Measurements from ENCODE around the gene PI4K2B.
"Not testable (repeated sequence)": the region's sequence is repeated elsewhere in the genome, so short reads cannot be mapped to it uniquely, and the experiment has no call there.

Gene PI4K2B

DNA sequence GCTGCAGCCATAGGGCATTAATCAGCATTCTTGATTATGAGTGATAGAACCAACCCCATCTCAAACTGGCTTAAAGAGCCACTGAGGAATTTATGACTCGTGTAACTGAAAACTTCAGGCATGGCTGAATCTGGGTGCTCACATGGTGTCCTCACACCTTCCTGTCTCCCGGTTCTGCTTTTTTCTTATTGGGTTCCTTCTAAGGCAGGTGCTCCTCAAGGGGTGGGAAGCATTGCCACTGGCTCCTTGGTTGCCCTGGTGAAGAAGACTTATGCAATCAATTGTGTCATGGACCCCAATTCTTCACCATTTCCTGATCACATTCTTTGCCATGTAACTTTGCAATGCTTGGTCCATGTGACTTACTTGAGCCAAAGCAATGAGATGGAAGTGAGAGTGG lies 74.5 kb downstream of the PI4K2B start:
- DNase-seq = no peak

DNA sequence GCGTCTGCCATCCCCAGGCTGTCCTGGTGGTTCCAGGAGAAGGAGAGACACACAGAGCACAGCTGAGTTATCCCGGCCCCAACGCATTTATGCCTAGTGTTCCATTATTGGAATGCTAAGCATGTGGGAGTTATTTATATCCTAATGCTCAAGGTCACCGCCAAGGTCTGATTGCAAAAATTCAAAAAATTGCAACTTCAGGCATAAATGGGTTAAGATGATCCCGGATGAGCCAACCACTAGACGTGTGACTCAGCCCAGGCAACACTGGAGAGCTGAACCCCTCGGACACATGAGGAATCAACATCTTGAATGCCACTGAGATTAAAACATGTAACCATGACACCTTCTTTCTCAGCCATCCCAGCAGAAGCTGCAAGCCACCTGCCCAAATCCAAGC lies 74.9 kb downstream of the PI4K2B start:
- no peak for DNase-seq

DNA sequence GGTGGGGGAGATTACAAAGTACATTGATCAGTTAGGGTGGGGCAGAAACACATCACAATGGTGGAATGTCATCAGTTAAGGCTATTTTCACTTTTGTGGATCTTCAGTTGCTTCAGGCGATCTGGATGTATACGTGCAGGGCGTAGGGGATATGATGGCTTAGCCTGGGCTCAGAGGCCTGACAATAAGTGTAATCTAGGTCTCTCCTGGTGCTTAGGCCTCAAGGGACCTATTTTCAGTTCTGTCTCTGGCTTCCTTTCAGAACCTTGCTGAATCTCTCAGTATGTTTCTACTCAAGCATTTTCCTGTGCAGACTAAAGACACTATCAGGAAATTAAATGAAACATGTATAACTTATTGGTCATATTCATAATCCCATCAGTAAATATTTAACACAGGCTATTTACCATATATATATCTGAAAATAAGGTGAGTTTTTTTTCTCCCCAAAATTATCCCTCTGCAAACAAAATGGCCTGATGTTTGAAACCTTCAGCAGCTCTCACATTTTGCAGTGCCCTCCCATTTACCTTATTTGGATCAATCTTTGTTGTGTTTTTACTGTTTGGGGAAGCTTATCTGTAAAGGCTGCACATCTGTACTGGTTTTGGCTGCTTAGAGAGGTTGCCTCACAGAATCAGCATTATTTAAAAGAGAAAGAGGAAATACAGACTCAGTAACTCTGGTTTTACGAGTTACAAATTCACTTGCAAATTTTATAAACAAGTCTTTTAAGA lies 76.4 kb downstream of the PI4K2B start:
- DNase-seq = no peak

DNA sequence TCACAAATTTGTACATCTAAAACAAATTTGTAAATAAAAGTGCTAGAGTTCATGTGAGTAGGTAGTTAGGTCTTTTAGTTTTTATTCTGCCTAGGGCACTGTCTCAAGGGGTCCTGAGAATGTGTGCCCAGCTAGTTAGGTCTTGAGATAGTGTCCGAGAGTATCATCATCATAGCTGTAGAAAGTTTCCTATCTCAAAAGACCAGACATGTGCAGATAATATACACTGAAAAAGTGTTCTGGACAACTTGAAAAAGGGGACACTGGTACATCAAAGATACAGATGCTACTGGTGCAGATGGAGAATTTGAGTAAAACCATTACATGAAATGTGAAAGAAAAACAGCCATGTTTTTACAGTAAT lies 77.0 kb downstream of the PI4K2B start:
- DNase-seq = no peak

DNA sequence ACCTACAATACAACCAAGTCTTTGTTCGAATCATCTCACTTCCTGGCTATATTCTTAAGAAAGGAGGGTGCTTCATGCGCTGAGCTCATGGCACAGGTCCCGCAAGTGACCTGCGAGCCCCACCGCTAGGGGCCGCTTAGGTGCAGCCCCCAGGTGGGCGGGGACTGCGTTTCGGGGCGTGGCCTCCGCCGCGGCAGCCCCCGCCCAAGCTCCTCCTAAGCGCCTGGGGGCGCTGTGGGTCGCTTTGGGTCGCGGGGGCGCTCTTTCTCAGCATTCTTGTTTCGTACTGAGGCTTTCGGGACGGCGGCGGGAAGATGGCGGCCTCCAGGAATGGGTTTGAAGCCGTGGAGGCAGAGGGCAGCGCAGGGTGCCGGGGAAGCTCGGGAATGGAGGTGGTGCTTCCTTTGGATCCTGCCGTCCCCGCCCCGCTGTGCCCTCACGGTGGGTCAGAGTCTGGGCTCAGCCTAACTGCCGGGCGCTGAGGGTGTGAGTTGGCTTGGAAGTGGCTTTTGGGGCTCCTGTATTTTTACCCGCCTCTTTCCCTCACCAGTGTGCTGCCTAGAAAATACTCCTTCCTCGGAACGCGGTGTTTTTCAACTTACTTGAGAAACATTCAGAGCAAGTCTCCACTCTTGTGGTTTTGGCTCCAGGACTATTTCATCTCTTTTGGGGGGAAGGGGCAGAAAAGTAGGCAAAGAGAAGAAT lies 78.8 kb downstream of the PI4K2B start, which contains the start of gene ZCCHC4:
Gene ZCCHC4, plus strand, starts transcription at position 279 of the 705 bp plus-strand sequence. Its CDS starts 36 bp downstream, at position 315.
- DNase-seq = peak; percentile 57

DNA sequence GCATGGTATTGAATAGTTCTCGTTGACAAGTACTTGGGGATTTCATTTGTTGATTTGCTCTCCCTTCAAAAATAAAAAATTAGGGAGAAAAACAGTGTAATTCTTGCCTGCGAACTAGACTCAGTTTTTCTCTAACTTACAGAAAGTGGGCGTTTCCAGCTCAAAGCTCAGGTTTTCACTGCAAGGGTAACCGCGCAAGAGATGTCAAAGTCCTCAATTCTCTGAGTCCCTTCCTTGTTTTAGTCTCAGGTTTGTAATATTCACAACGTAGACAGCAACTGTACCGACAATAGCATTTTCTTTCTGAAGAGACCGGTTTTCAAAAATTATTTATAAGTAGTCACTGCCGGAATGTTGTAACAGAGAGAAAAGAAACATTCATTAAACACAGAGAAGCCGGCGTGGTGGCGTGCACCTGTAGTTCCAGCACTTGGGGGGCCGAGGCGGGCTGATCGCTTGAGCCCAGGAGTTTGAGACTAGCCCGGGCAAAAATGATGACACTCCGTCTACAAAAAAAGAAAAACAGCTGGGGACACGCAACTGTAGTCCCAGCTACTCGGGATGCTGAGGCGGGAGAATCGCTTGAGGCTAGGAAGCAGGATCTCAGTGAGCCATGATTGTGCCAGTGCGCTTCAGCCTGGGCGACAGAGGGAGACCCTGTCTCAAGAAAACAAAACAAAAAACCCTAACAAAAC lies 79.5 kb downstream of the PI4K2B start:
- DNase-seq = no peak

DNA sequence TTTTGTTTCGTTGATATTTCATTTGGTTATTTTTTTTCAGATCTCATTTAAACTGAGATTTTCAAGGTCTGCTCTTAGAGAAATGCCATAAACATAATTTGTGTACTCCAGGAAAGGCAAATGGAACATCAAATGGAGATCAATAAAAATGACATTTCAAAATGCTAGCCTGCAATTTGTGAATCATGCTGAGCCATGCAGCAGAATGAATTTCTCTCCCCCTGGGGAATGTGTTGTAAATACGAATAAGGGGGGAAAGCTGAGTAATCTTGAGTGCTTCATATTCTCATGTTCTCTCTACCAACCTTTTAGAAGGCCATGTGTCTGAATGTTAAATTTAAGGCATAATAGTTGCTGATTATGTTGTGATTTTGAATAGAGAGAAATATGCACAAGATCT lies 86.5 kb downstream of the PI4K2B start:
- no peak for DNase-seq

DNA sequence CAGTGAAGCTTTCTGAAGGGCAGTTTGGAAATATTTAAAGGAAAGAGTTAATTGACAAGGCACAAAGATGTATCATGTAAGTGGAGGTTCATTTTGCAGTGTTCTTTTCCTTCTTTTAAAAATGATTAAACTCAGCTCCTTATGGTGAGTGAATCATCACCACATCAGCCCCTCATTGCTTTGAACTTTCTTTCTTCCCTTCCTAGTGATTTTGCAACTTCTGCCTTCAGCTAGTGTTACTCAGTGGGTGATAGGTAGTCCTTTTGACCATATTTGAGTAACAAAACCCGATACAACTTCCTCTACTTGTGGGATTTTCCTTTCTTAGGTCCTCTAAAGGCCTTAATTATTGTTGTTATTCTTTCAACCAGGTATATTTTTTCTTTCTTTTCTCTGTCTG lies 86.9 kb downstream of the PI4K2B start:
- no peak for DNase-seq

DNA sequence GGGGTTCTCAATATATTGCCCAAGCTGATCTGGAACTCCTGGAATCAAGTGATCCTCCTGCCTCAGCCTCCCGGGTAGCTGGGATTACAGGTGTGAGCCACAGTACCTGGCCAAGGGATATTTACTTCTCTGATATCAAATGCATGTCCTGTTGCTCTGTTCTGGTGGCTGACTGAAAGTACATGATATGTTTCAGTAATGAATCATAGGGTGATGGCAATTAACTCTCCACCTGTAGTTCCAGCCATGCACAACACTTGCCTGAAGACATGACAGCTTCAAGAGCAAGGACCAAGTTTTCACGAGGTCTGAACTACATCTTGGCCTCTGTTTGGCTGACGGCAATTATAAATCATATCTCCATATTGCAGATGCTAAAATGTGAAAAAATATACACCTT lies 87.9 kb downstream of the PI4K2B start:
- DNase-seq = no peak

DNA sequence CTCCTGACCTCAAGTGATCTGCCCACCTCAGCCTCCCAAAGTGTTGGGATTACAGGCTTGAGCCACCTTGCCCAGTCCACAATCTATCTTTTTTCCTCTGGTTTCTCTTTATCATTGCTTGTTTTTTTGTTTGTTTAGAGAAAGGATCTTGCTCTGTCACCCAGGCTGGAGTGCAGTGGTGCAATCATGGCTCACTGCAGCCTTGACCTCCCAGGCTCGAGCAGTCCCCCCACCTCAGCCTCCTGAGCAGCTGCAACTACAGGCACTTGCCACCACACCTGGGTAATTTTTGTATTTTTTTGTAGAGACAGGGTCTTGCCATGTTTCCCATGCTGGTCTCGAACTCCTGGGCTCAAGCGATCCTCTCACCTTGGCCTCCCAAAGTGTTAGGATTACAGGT lies 94.6 kb downstream of the PI4K2B start:
- not testable (repeated sequence) for DNase-seq

All from GOT3 (cell line).